ENCODE data around the gene CLEC20A. TPM values are rescaled to one million over a fixed set of nuclear protein-coding genes. Genes with fewer than 3 reads are reported as not detected.

Gene CLEC20A
- polyA plus RNA-seq, 1 donor from 2014 or later: 1.8 TPM

- Mint-ChIP-seq H3K4me1 (peaks cover 7 to 18% (median 10%) of the 10 kb centered on the region in 3 donors), H3K27ac (peak overlapping the region in 1 of 3 donors; percentile 21), H3K4me3 (peak overlapping the region; percentile 2 to 79 (median 26))
Measured at GRCh38 chr1:178485541-178485981, 11.2 kb downstream of the CLEC20A start.

GRCh38 chr1:178484698-178485225, 12.0 kb downstream of the CLEC20A start:
- Mint-ChIP-seq H3K36me3 (peaks cover 4% of the 10 kb centered on the region), H3K4me3 (peak overlapping the region in 1 of 4 donors; percentile 79), H3K9me3 (no peaks in the 10 kb centered on the region), H3K27ac (no peak overlapping the region), H3K4me1 (peaks cover 7 to 18% (median 10%) of the 10 kb centered on the region in 3 donors), H3K27me3 (peaks cover 5% of the 10 kb centered on the region)

More at GRCh38 chr1:178485541-178485981, 11.2 kb downstream of the CLEC20A start:
- Mint-ChIP-seq H3K27me3 (peaks cover 3% of the 10 kb centered on the region), H3K36me3 (peaks cover 4% of the 10 kb centered on the region), H3K9me3 (no peaks in the 10 kb centered on the region)

GRCh38 chr1:178483251-178483957, 13.4 kb downstream of the CLEC20A start:
- H3K4me1 Mint-ChIP-seq: peaks cover 7 to 18% (median 10%) of the 10 kb centered on the region in 3 donors
- no peak overlapping the region for H3K4me3 Mint-ChIP-seq
- no peaks in the 10 kb centered on the region for H3K9me3 Mint-ChIP-seq
- no peak overlapping the region for H3K27ac Mint-ChIP-seq
- peaks cover 2% of the 10 kb centered on the region for H3K36me3 Mint-ChIP-seq
- peaks cover 3% of the 10 kb centered on the region for H3K27me3 Mint-ChIP-seq

- no peaks in the 10 kb centered on the region for H3K36me3 Mint-ChIP-seq
Measured at GRCh38 chr1:178477841-178478240, 18.9 kb downstream of the CLEC20A start.

GRCh38 chr1:178477373-178477772, 19.4 kb downstream of the CLEC20A start:
- Mint-ChIP-seq H3K27ac (no peak overlapping the region), H3K27me3 (peaks cover 9% of the 10 kb centered on the region), H3K4me3 (no peak overlapping the region), H3K4me1 (no peaks in the 10 kb centered on the region), H3K9me3 (no peaks in the 10 kb centered on the region), H3K36me3 (no peaks in the 10 kb centered on the region)

More at GRCh38 chr1:178477841-178478240, 18.9 kb downstream of the CLEC20A start:
- Mint-ChIP-seq H3K4me3 (no peak overlapping the region), H3K4me1 (no peaks in the 10 kb centered on the region), H3K9me3 (no peaks in the 10 kb centered on the region), H3K27ac (no peak overlapping the region), H3K27me3 (peaks cover 8% of the 10 kb centered on the region)

- no peaks in the 10 kb centered on the region for H3K36me3 Mint-ChIP-seq
Measured at GRCh38 chr1:178472531-178472930, 24.2 kb downstream of the CLEC20A start.

GRCh38 chr1:178470411-178470960, 26.3 kb downstream of the CLEC20A start:
- Mint-ChIP-seq H3K9me3 (no peaks in the 10 kb centered on the region), H3K36me3 (no peaks in the 10 kb centered on the region), H3K4me3 (no peak overlapping the region), H3K4me1 (no peaks in the 10 kb centered on the region), H3K27me3 (peaks cover 10% of the 10 kb centered on the region), H3K27ac (no peak overlapping the region)

More at GRCh38 chr1:178472531-178472930, 24.2 kb downstream of the CLEC20A start:
- H3K4me1 Mint-ChIP-seq: no peaks in the 10 kb centered on the region
- H3K27me3 Mint-ChIP-seq: peaks cover 10% of the 10 kb centered on the region
- no peak overlapping the region for H3K4me3 Mint-ChIP-seq
- H3K27ac Mint-ChIP-seq: no peak overlapping the region
- H3K9me3 Mint-ChIP-seq: no peaks in the 10 kb centered on the region

- no peak overlapping the region for H3K4me3 Mint-ChIP-seq
- no peak overlapping the region for H3K27ac Mint-ChIP-seq
- peaks cover 5% of the 10 kb centered on the region for H3K27me3 Mint-ChIP-seq
- H3K36me3 Mint-ChIP-seq: no peaks in the 10 kb centered on the region
- H3K9me3 Mint-ChIP-seq: no peaks in the 10 kb centered on the region
- H3K4me1 Mint-ChIP-seq: no peaks in the 10 kb centered on the region
Measured at GRCh38 chr1:178467837-178468236, 28.9 kb downstream of the CLEC20A start.

- Mint-ChIP-seq H3K4me1 (no peaks in the 10 kb centered on the region), H3K4me3 (no peak overlapping the region), H3K27me3 (peaks cover 4% of the 10 kb centered on the region), H3K9me3 (no peaks in the 10 kb centered on the region), H3K36me3 (no peaks in the 10 kb centered on the region), H3K27ac (no peak overlapping the region)
Measured at GRCh38 chr1:178465011-178465410, 31.8 kb downstream of the CLEC20A start.

GRCh38 chr1:178464566-178464965, 32.2 kb downstream of the CLEC20A start:
- no peaks in the 10 kb centered on the region for H3K36me3 Mint-ChIP-seq
- no peaks in the 10 kb centered on the region for H3K9me3 Mint-ChIP-seq
- no peak overlapping the region for H3K4me3 Mint-ChIP-seq
- peaks cover 4% of the 10 kb centered on the region for H3K27me3 Mint-ChIP-seq
- H3K4me1 Mint-ChIP-seq: no peaks in the 10 kb centered on the region
- H3K27ac Mint-ChIP-seq: no peak overlapping the region

GRCh38 chr1:178464141-178464540, 32.6 kb downstream of the CLEC20A start:
- H3K9me3 Mint-ChIP-seq: no peaks in the 10 kb centered on the region
- H3K27me3 Mint-ChIP-seq: peaks cover 4% of the 10 kb centered on the region
- H3K36me3 Mint-ChIP-seq: no peaks in the 10 kb centered on the region
- no peaks in the 10 kb centered on the region for H3K4me1 Mint-ChIP-seq
- no peak overlapping the region for H3K4me3 Mint-ChIP-seq
- no peak overlapping the region for H3K27ac Mint-ChIP-seq

- peaks cover 2% of the 10 kb centered on the region for H3K36me3 Mint-ChIP-seq
- no peak overlapping the region for H3K27ac Mint-ChIP-seq
- peaks cover 1% of the 10 kb centered on the region for H3K27me3 Mint-ChIP-seq
- no peaks in the 10 kb centered on the region for H3K9me3 Mint-ChIP-seq
- no peak overlapping the region for H3K4me3 Mint-ChIP-seq
- no peaks in the 10 kb centered on the region for H3K4me1 Mint-ChIP-seq
Measured at GRCh38 chr1:178461701-178462100, 35.1 kb downstream of the CLEC20A start.

GRCh38 chr1:178461104-178461503, 35.7 kb downstream of the CLEC20A start:
- peaks cover 2% of the 10 kb centered on the region for H3K36me3 Mint-ChIP-seq
- no peaks in the 10 kb centered on the region for H3K9me3 Mint-ChIP-seq
- H3K4me3 Mint-ChIP-seq: no peak overlapping the region
- no peaks in the 10 kb centered on the region for H3K4me1 Mint-ChIP-seq
- H3K27me3 Mint-ChIP-seq: peaks cover 1% of the 10 kb centered on the region
- H3K27ac Mint-ChIP-seq: no peak overlapping the region

GRCh38 chr1:178458203-178458602, 38.6 kb downstream of the CLEC20A start:
- no peaks in the 10 kb centered on the region for H3K4me1 Mint-ChIP-seq
- no peaks in the 10 kb centered on the region for H3K9me3 Mint-ChIP-seq
- no peaks in the 10 kb centered on the region for H3K27me3 Mint-ChIP-seq
- no peak overlapping the region for H3K27ac Mint-ChIP-seq
- no peak overlapping the region for H3K4me3 Mint-ChIP-seq
- H3K36me3 Mint-ChIP-seq: peaks cover 2% of the 10 kb centered on the region

- no peak overlapping the region for H3K27ac Mint-ChIP-seq
- H3K27me3 Mint-ChIP-seq: no peaks in the 10 kb centered on the region
- no peaks in the 10 kb centered on the region for H3K4me1 Mint-ChIP-seq
- H3K9me3 Mint-ChIP-seq: no peaks in the 10 kb centered on the region
- H3K4me3 Mint-ChIP-seq: no peak overlapping the region
- H3K36me3 Mint-ChIP-seq: peaks cover 2% of the 10 kb centered on the region
Measured at GRCh38 chr1:178457651-178458050, 39.1 kb downstream of the CLEC20A start.

- Mint-ChIP-seq H3K4me1 (no peaks in the 10 kb centered on the region), H3K4me3 (no peak overlapping the region), H3K9me3 (no peaks in the 10 kb centered on the region), H3K27me3 (no peaks in the 10 kb centered on the region), H3K27ac (peak overlapping the region in 1 of 3 donors; percentile 36), H3K36me3 (peaks cover 2% of the 10 kb centered on the region)
Measured at GRCh38 chr1:178456472-178456871, 40.3 kb downstream of the CLEC20A start.

All from IgD-negative memory B cell (primary cell).